ENCODE data around the gene UGGT2. TPM values are rescaled to one million over a fixed set of nuclear protein-coding genes. Genes with fewer than 3 reads are reported as not detected.

Gene UGGT2
- total RNA-seq, 2 experiments from 2014 or later: 1.8 TPM; not detected in 1

DNA sequence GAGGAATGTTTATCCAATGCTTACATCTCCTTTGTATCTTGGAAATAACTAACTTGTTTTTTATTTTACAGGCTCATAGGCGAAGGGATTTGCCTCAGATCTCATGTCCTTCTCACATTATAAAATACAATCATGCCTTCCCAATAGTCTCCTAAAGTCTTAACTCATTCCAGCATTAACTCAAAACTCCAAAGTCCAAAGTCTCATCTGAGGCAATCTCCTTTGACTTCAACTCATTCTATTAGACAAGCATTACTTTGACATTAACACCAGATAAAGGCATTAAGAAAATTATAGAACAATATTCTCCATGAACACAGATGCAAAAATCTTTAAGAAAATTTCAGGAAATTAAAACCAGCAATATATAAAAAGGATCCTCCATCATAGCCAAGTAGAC, 238.7 kb downstream of the UGGT2 start:
- TF ChIP-seq, protein P1, sequence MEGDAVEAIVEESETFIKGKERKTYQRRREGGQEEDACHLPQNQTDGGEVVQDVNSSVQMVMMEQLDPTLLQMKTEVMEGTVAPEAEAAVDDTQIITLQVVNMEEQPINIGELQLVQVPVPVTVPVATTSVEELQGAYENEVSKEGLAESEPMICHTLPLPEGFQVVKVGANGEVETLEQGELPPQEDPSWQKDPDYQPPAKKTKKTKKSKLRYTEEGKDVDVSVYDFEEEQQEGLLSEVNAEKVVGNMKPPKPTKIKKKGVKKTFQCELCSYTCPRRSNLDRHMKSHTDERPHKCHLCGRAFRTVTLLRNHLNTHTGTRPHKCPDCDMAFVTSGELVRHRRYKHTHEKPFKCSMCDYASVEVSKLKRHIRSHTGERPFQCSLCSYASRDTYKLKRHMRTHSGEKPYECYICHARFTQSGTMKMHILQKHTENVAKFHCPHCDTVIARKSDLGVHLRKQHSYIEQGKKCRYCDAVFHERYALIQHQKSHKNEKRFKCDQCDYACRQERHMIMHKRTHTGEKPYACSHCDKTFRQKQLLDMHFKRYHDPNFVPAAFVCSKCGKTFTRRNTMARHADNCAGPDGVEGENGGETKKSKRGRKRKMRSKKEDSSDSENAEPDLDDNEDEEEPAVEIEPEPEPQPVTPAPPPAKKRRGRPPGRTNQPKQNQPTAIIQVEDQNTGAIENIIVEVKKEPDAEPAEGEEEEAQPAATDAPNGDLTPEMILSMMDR (conservative IDR thresholded peaks at IDR 0.05; ENCODE audit: low read length): no peak
- no peak for TF ChIP-seq EZH2phosphoT487 (IDR thresholded peaks at IDR 0.05; ENCODE audit: borderline replicate concordance, low read depth, low read length)
- CTCF ChIA-PET (ENCODE audit: unreplicated experiment): no interaction called here
- no peak overlapping the region for H3K4me3 ChIP-seq (ENCODE audit: low read depth, low read length, poor library complexity, severe bottlenecking)

GRCh38 chr13:95813139-95813538, 240.1 kb downstream of the UGGT2 start:
- no peak for DNase-seq (ENCODE audit: low spot score)
- ChIA-PET POLR2A (no interaction called here), CTCF (ENCODE audit: unreplicated experiment) (no interaction called here)
- Histone ChIP-seq H3K79me2 (ENCODE audit: insufficient read depth, low read depth, low read length) (no peaks in the 10 kb centered on the region), H3K9me3 (ENCODE audit: low read length) (no peaks in the 10 kb centered on the region), H3K36me3 (ENCODE audit: insufficient read depth, low read length) (no peaks in the 10 kb centered on the region), H3K4me2 (ENCODE audit: low read length) (no peak overlapping the region), H3K4me3 (ENCODE audit: low read depth, low read length, poor library complexity, severe bottlenecking) (no peak overlapping the region), H3K27ac (ENCODE audit: low read depth, low read length, poor library complexity, severe bottlenecking) (no peak overlapping the region), H3K4me1 (ENCODE audit: insufficient read depth, low read length, poor library complexity, severe bottlenecking) (no peaks in the 10 kb centered on the region), H2AFZ (ENCODE audit: low read length) (no peak overlapping the region), H3K9me2 (ENCODE audit: insufficient read depth, low read length) (no peaks in the 10 kb centered on the region), H4K20me1 (ENCODE audit: insufficient read depth, low read length) (no peaks in the 10 kb centered on the region)
- intact Hi-C loops (cut with micrococcal nuclease; ENCODE audit: unreplicated experiment): no loop called here
- no TSS peak for BruUV-seq (replicated peaks)
- no peak for TF ChIP-seq EZH2phosphoT487 (IDR thresholded peaks at IDR 0.05; ENCODE audit: borderline replicate concordance, low read depth, low read length)

More for the DNA sequence above, 238.7 kb downstream of the UGGT2 start:
- DNase-seq (ENCODE audit: low spot score): no peak
- H3K27ac ChIP-seq (ENCODE audit: low read depth, low read length, poor library complexity, severe bottlenecking): no peak overlapping the region
- intact Hi-C loops (cut with micrococcal nuclease; ENCODE audit: unreplicated experiment): no loop called here
- no peaks in the 10 kb centered on the region for H3K36me3 ChIP-seq (ENCODE audit: insufficient read depth, low read length)
- no peaks in the 10 kb centered on the region for H3K4me1 ChIP-seq (ENCODE audit: insufficient read depth, low read length, poor library complexity, severe bottlenecking)
- no peaks in the 10 kb centered on the region for H3K9me3 ChIP-seq (ENCODE audit: low read length)
- H3K79me2 ChIP-seq (ENCODE audit: insufficient read depth, low read depth, low read length): no peaks in the 10 kb centered on the region
- H4K20me1 ChIP-seq (ENCODE audit: insufficient read depth, low read length): no peaks in the 10 kb centered on the region
- no peak overlapping the region for H2AFZ ChIP-seq (ENCODE audit: low read length)
- H3K4me2 ChIP-seq (ENCODE audit: low read length): no peak overlapping the region
- BruUV-seq (replicated peaks): no TSS peak
- POLR2A ChIA-PET: no interaction called here
- H3K9me2 ChIP-seq (ENCODE audit: insufficient read depth, low read length): no peaks in the 10 kb centered on the region

GRCh38 chr13:95809429-95809828, 243.8 kb downstream of the UGGT2 start:
- intact Hi-C loops (cut with micrococcal nuclease; ENCODE audit: unreplicated experiment): no loop called here
- Histone ChIP-seq H3K36me3 (ENCODE audit: insufficient read depth, low read length) (no peaks in the 10 kb centered on the region), H3K79me2 (ENCODE audit: insufficient read depth, low read depth, low read length) (no peaks in the 10 kb centered on the region), H3K27ac (ENCODE audit: low read depth, low read length, poor library complexity, severe bottlenecking) (no peak overlapping the region), H3K9me2 (ENCODE audit: insufficient read depth, low read length) (no peaks in the 10 kb centered on the region), H3K4me1 (ENCODE audit: insufficient read depth, low read length, poor library complexity, severe bottlenecking) (no peaks in the 10 kb centered on the region), H4K20me1 (ENCODE audit: insufficient read depth, low read length) (no peaks in the 10 kb centered on the region), H3K4me3 (ENCODE audit: low read depth, low read length, poor library complexity, severe bottlenecking) (no peak overlapping the region), H3K9me3 (ENCODE audit: low read length) (no peaks in the 10 kb centered on the region), H2AFZ (ENCODE audit: low read length) (no peak overlapping the region), H3K4me2 (ENCODE audit: low read length) (no peak overlapping the region)
- BruUV-seq (replicated peaks): no TSS peak
- CTCF ChIA-PET (ENCODE audit: unreplicated experiment): no interaction called here
- no peak for TF ChIP-seq EZH2phosphoT487 (IDR thresholded peaks at IDR 0.05; ENCODE audit: borderline replicate concordance, low read depth, low read length)
- TF ChIP-seq, protein P1 (conservative IDR thresholded peaks at IDR 0.05; ENCODE audit: low read length): no peak
- no peak for DNase-seq (ENCODE audit: low spot score)
- POLR2A ChIA-PET: interaction anchor here (0.6 kb wide), 1 partner anchor 14 kb away, joined by 3 read pairs; no protein-coding TSS in a partner anchor

Measured in OCI-LY7 (cell line).